Ectodermal cell (in vitro differentiated cells): ENCODE data around the gene TMEM151B.
A peak's percentile ranks its signal among the peaks of the same experiment; 100 is the strongest.

ENCODE experiments used
- H3K27ac ChIP-seq: 2 replicates; pipeline ENCODE4 v1.7.0; 2013; ENCODE audit warnings: mild to moderate bottlenecking, low read depth, low read length; ENCODE audit not compliant: insufficient read depth, poor library complexity, severe bottlenecking
- H3K27me3 ChIP-seq: 2 replicates; pipeline ENCODE4 v1.7.0; 2013; ENCODE audit warnings: mild to moderate bottlenecking, low read length; ENCODE audit not compliant: insufficient read depth, control insufficient read depth, poor library complexity, severe bottlenecking
- H3K36me3 ChIP-seq: one replicate; pipeline ENCODE4 v1.7.0; 2013; ENCODE audit warnings: low read length; ENCODE audit not compliant: control insufficient read depth, insufficient read depth
- H3K4me1 ChIP-seq: one replicate; pipeline ENCODE4 v1.7.0; 2013; ENCODE audit warnings: low read length; ENCODE audit not compliant: control insufficient read depth, insufficient read depth
- H3K4me3 ChIP-seq: 2 replicates; pipeline ENCODE4 v1.7.0; 2013; ENCODE audit warnings: low read depth, low read length, control low read depth; ENCODE audit not compliant: insufficient read depth
- H3K9me3 ChIP-seq: 2 replicates; pipeline ENCODE4 v1.7.0; 2013; ENCODE audit warnings: mild to moderate bottlenecking, low read length, moderate library complexity; ENCODE audit not compliant: control insufficient read depth
- WGBS, 2 experiments: methylation state at CpG; one replicate each; pipeline ENCODE4 v1.1.7; 2013; ENCODE audit warnings: missing lambda C conversion rate in 2 of 2; 5-methylcytosine and 5-hydroxymethylcytosine counted together

Gene TMEM151B

DNA sequence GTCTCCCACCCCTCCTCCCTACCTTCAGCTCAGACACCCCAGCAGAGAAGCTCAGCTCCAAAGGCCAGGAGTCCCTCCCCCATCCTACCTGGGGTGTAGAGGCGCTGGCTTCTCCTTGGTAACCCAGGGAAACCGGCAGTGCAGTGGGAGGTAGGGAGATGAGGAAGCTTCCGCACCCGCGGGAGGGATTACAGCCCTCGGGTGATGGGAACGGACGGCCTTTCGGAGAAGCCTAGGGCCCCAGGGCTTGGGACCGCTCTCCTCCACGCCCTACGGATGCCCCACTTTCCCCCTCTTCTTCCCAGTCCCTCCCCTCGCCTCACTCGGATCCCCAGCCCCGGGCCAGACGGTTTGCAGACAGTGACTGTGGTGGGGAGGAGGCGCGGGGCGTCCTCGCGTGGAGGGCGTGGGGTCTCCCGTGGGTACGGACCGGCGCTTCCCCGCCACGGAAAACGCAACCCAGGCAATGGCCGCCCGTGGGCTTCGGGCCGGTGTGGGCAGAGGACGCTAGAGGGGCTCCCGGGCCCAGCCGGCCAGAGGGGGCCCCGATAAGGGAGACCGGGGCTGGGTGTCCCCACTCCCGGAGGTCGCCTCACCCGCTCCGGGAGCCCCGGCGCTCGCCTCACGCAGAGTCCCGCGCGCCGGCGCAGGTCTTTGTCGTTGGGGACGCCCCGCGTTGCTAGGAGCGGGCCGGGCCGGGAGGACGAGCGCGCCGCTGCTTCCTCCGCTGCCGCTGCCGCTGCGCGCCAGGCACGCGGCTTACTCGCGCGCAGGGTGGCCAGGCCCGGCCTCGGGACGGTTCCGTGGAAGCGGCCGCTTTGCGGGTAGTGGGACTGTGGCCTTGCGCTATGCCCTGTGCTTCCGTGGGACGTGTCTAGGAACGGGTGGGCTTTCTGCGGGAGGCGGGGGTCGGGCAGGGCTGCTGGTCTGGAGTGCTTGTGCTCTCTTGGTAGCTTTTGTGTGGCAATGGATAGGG lies 27.1 kb downstream of the TMEM151B start:
- Histone ChIP-seq H3K27me3 (peaks cover 43% of the 10 kb centered on the region), H3K9me3 (no peaks in the 10 kb centered on the region), H3K36me3 (peaks cover 19% of the 10 kb centered on the region), H3K4me3 (peak overlapping the region; percentile 57), H3K27ac (no peak overlapping the region), H3K4me1 (peaks cover 6% of the 10 kb centered on the region)
- WGBS, 2 experiments: 1% methylated on average over 86 of the region's 86 CpGs

- H3K27me3 ChIP-seq: peaks cover 38% of the 10 kb centered on the region
- H3K36me3 ChIP-seq: peaks cover 27% of the 10 kb centered on the region
- peak overlapping the region; percentile 57 for H3K4me3 ChIP-seq
- no peaks in the 10 kb centered on the region for H3K9me3 ChIP-seq
- H3K27ac ChIP-seq: no peak overlapping the region
- WGBS, 2 experiments: 53 to 57% methylated on average over 20 of the region's 20 CpGs
- peaks cover 6% of the 10 kb centered on the region for H3K4me1 ChIP-seq
These were observed 28.0 kb downstream of the TMEM151B start for GRCh38 chr6:44298055-44298803.

DNA sequence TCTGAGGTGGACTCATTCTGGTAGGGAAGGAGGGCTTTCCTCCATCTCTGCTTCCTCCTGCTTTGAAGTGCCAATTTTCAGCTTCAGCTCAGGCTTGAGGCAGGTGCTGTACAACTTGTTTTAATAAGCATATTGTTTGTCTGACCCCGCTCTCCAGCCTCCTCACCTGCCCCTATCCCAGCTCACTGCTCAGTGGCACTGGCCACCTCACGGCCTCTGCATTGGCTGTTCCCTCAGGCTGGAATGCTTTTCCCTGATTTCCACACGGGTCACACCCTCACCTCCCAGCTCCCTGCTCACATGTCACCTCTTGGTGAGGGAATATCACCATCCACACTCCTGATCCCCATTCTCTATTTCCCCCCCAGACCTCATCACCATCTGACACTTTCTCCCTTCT lies 28.6 kb downstream of the TMEM151B start:
- Histone ChIP-seq H3K4me3 (no peak overlapping the region), H3K4me1 (peaks cover 6% of the 10 kb centered on the region), H3K27ac (no peak overlapping the region), H3K9me3 (no peaks in the 10 kb centered on the region), H3K36me3 (peaks cover 29% of the 10 kb centered on the region), H3K27me3 (peaks cover 38% of the 10 kb centered on the region)
- WGBS, 2 experiments: 88 to 89% methylated on average over 3 of the region's 3 CpGs

GRCh38 chr6:44300292-44300823 lies 30.1 kb downstream of the TMEM151B start:
- H3K4me1 ChIP-seq: peaks cover 6% of the 10 kb centered on the region
- no peaks in the 10 kb centered on the region for H3K9me3 ChIP-seq
- WGBS, 2 experiments: 81 to 82% methylated on average over 7 of the region's 7 CpGs
- H3K27ac ChIP-seq: no peak overlapping the region
- H3K4me3 ChIP-seq: no peak overlapping the region
- peaks cover 42% of the 10 kb centered on the region for H3K36me3 ChIP-seq
- H3K27me3 ChIP-seq: peaks cover 31% of the 10 kb centered on the region

DNA sequence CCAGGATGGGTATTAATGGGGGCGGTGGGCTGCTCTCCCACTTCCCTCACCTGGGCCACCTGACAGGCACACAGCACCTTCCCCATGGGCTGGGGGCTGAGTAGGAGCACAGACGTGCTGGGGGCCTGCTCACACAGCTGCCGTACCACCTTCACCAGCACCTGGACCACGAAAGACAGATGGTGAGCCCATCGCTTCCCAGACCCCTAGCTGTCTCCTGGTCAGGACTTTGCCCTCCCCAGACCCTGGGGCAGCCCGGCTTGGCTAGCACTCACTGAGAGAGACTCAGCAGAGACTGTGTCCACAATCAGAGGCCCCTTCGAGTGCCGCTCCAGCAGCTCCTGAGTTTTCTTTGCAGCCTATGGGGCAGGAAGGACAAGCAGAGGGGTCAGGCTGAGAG lies 30.9 kb downstream of the TMEM151B start:
- 94 to 95% methylated on average over 8 of the region's 8 CpGs for WGBS, 2 experiments
- peaks cover 23% of the 10 kb centered on the region for H3K27me3 ChIP-seq
- H3K27ac ChIP-seq: no peak overlapping the region
- H3K9me3 ChIP-seq: no peaks in the 10 kb centered on the region
- peaks cover 6% of the 10 kb centered on the region for H3K4me1 ChIP-seq
- peaks cover 43% of the 10 kb centered on the region for H3K36me3 ChIP-seq
- H3K4me3 ChIP-seq: no peak overlapping the region

- WGBS, 2 experiments: 95 to 97% methylated on average over 14 of the region's 14 CpGs
- Histone ChIP-seq H3K4me3 (no peak overlapping the region), H3K27ac (no peak overlapping the region), H3K27me3 (peaks cover 15% of the 10 kb centered on the region), H3K9me3 (no peaks in the 10 kb centered on the region), H3K4me1 (peaks cover 2% of the 10 kb centered on the region), H3K36me3 (peaks cover 46% of the 10 kb centered on the region)
These were observed 31.7 kb downstream of the TMEM151B start for GRCh38 chr6:44301782-44302564.

GRCh38 chr6:44302856-44303255 lies 32.6 kb downstream of the TMEM151B start:
- Histone ChIP-seq H3K27me3 (peaks cover 6% of the 10 kb centered on the region), H3K27ac (no peak overlapping the region), H3K4me1 (no peaks in the 10 kb centered on the region), H3K4me3 (no peak overlapping the region), H3K9me3 (no peaks in the 10 kb centered on the region), H3K36me3 (peaks cover 51% of the 10 kb centered on the region)
- 89% methylated on average over 12 of the region's 12 CpGs for WGBS, 2 experiments

DNA sequence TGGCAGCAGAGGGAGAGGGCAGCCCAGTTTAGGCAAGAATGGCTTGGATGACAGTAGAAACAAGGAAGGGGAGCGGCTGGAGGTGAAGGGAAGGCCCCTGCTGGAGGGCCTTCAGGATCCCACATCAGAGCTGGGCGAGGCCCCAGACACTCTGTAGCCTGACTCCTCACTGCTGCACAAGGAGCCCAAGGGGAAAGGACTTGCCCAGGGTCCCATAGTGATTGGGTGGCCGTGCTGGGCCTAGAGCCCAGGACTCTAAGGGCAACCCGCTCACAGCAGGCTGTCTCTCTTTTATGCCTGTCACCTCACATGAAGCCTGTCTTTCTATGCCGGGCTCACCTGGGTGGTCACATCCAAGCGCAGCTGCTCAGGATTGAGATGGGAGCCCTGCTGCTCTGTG lies 33.6 kb downstream of the TMEM151B start:
- no peaks in the 10 kb centered on the region for H3K9me3 ChIP-seq
- no peak overlapping the region for H3K4me3 ChIP-seq
- H3K4me1 ChIP-seq: no peaks in the 10 kb centered on the region
- H3K27me3 ChIP-seq: no peaks in the 10 kb centered on the region
- H3K27ac ChIP-seq: no peak overlapping the region
- WGBS, 2 experiments: 95% methylated on average over 6 of the region's 6 CpGs
- peaks cover 57% of the 10 kb centered on the region for H3K36me3 ChIP-seq

GRCh38 chr6:44304282-44305199 lies 34.3 kb downstream of the TMEM151B start:
- Histone ChIP-seq H3K4me3 (no peak overlapping the region), H3K4me1 (no peaks in the 10 kb centered on the region), H3K9me3 (no peaks in the 10 kb centered on the region), H3K27me3 (no peaks in the 10 kb centered on the region), H3K36me3 (peaks cover 64% of the 10 kb centered on the region), H3K27ac (no peak overlapping the region)
- WGBS, 2 experiments: 88 to 89% methylated on average over 25 of the region's 25 CpGs
